Stimulated activated naive CD8-positive, alpha-beta T cell treated with anti-CD3 and anti-CD28 coated beads, Interleukin-15, Interleukin-2, amounts not matched to agents 100 ng/mL and 50 ng/mL, for 24 hours (primary cell): Measurements from ENCODE around the gene C2orf66.

Source experiments
- H3K27ac Mint-ChIP-seq: one replicate; pipeline ENCODE4 v1.8.0; 2021; ENCODE audit warnings: mild to moderate bottlenecking, mixed read lengths
- H3K27me3 Mint-ChIP-seq: one replicate; pipeline ENCODE4 v1.8.0; 2021; ENCODE audit warnings: mixed read lengths
- H3K36me3 Mint-ChIP-seq: one replicate; pipeline ENCODE4 v1.8.0; 2021; ENCODE audit warnings: low read depth, mixed read lengths
- H3K4me1 Mint-ChIP-seq: one replicate; pipeline ENCODE4 v1.8.0; 2021; ENCODE audit warnings: low read depth, mixed read lengths
- H3K4me3 Mint-ChIP-seq: one replicate; pipeline ENCODE4 v1.8.0; 2021; ENCODE audit warnings: mild to moderate bottlenecking, mixed read lengths
- H3K9me3 Mint-ChIP-seq: one replicate; pipeline ENCODE4 v1.8.0; 2021; ENCODE audit warnings: mixed read lengths

The C2orf66 gene

GRCh38 chr2:196809260-196809659 is at the start of gene C2orf66:
TSS of gene C2orf66 (minus strand) at chr2:196809355. CDS start at chr2:196809336, 19 bp downstream.
- no peaks in the 10 kb centered on the region for H3K4me1 Mint-ChIP-seq
- peaks cover 37% of the 10 kb centered on the region for H3K27me3 Mint-ChIP-seq
- H3K9me3 Mint-ChIP-seq = peaks cover 3% of the 10 kb centered on the region
- no peak within 1 kb of the TSS for H3K4me3 Mint-ChIP-seq
- no peak within 1 kb of the TSS for H3K27ac Mint-ChIP-seq
- no peaks in the 10 kb centered on the region for H3K36me3 Mint-ChIP-seq

DNA sequence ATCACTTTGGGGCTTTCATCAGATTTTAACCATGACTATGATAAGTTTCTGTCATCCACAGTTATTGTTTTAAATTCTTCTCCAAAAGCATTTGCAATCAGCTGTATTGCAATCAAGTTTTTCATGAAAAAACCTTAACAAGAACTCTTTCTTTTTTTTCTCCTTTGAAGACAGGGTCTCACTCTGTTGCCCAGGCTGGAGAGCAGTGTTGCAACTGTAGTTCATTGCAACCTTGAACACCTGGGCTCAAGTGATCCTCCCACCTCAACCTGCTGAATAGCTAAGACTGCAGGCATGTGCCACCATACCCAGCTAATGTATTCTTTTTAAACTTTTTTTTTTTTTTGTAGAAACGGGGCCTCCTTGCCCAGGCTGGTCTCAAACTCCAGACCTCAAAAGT is 45.5 kb upstream of the C2orf66 start:
- peaks cover 6% of the 10 kb centered on the region for H3K9me3 Mint-ChIP-seq
- H3K4me3 Mint-ChIP-seq = no peak overlapping the region
- no peaks in the 10 kb centered on the region for H3K27me3 Mint-ChIP-seq
- no peaks in the 10 kb centered on the region for H3K4me1 Mint-ChIP-seq
- no peak overlapping the region for H3K27ac Mint-ChIP-seq
- H3K36me3 Mint-ChIP-seq = peaks cover 28% of the 10 kb centered on the region

DNA sequence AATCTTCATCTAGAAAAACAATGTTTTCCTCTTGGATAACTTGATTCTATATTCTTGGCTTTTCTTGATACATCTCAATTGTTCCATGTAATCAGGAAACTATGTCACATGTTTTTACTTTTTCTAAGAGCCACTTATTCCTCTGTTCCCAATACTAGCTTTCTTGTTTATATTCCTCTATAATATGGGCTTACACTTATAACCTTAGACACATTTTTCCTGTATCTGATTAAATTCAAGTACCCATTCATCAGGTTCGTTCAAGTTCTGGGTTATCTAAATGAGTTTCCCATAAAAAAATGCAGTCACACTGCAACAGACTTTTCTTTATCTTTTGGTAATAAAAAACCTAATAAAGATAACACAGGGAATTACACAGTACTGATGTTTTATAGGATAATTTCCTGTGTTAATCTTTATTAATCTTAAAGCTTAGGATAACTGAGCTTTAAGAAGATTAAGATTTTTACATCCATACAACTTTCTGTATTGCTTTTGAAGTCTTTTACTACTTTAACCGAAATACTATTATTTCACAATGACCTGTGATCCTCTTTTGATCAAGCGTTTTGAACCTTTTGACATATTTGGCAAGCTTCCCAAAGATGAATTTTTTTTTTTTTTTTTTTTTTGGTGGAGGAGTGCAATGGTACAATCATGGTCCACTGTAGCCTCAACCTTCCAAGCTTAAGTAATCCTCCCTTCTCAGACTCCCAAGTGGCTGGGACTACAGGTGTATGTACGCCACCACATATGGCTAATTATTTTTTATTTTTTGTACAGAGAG is 44.3 kb upstream of the C2orf66 start:
- no peak overlapping the region for H3K4me3 Mint-ChIP-seq
- no peak overlapping the region for H3K27ac Mint-ChIP-seq
- peaks cover 3% of the 10 kb centered on the region for H3K9me3 Mint-ChIP-seq
- H3K27me3 Mint-ChIP-seq = no peaks in the 10 kb centered on the region
- peaks cover 19% of the 10 kb centered on the region for H3K36me3 Mint-ChIP-seq
- H3K4me1 Mint-ChIP-seq = no peaks in the 10 kb centered on the region

GRCh38 chr2:196851088-196851487 is 41.9 kb upstream of the C2orf66 start:
- H3K27ac Mint-ChIP-seq = no peak overlapping the region
- no peak overlapping the region for H3K4me3 Mint-ChIP-seq
- H3K36me3 Mint-ChIP-seq = peaks cover 16% of the 10 kb centered on the region
- H3K4me1 Mint-ChIP-seq = no peaks in the 10 kb centered on the region
- H3K9me3 Mint-ChIP-seq = no peaks in the 10 kb centered on the region
- no peaks in the 10 kb centered on the region for H3K27me3 Mint-ChIP-seq

- Mint-ChIP-seq H3K36me3 (peaks cover 26% of the 10 kb centered on the region), H3K4me3 (no peak overlapping the region)
These were observed 40.7 kb upstream of the C2orf66 start for GRCh38 chr2:196849895-196850294.

GRCh38 chr2:196846295-196846694 is 37.1 kb upstream of the C2orf66 start:
- no peaks in the 10 kb centered on the region for H3K9me3 Mint-ChIP-seq
- no peak overlapping the region for H3K4me3 Mint-ChIP-seq
- H3K4me1 Mint-ChIP-seq = no peaks in the 10 kb centered on the region
- H3K27me3 Mint-ChIP-seq = no peaks in the 10 kb centered on the region
- no peak overlapping the region for H3K27ac Mint-ChIP-seq
- H3K36me3 Mint-ChIP-seq = peaks cover 45% of the 10 kb centered on the region

More at GRCh38 chr2:196849895-196850294, 40.7 kb upstream of the C2orf66 start:
- Mint-ChIP-seq H3K4me1 (no peaks in the 10 kb centered on the region), H3K9me3 (no peaks in the 10 kb centered on the region), H3K27ac (no peak overlapping the region), H3K27me3 (no peaks in the 10 kb centered on the region)

GRCh38 chr2:196845371-196845770 is 36.2 kb upstream of the C2orf66 start:
- H3K4me1 Mint-ChIP-seq = no peaks in the 10 kb centered on the region
- no peaks in the 10 kb centered on the region for H3K27me3 Mint-ChIP-seq
- no peak overlapping the region for H3K4me3 Mint-ChIP-seq
- H3K36me3 Mint-ChIP-seq = peaks cover 53% of the 10 kb centered on the region
- no peaks in the 10 kb centered on the region for H3K9me3 Mint-ChIP-seq
- no peak overlapping the region for H3K27ac Mint-ChIP-seq

- H3K27ac Mint-ChIP-seq = no peak overlapping the region
- H3K36me3 Mint-ChIP-seq = peaks cover 47% of the 10 kb centered on the region
- H3K4me1 Mint-ChIP-seq = no peaks in the 10 kb centered on the region
- H3K4me3 Mint-ChIP-seq = no peak overlapping the region
- H3K27me3 Mint-ChIP-seq = no peaks in the 10 kb centered on the region
- no peaks in the 10 kb centered on the region for H3K9me3 Mint-ChIP-seq
These were observed 31.0 kb upstream of the C2orf66 start for GRCh38 chr2:196840171-196840570.

GRCh38 chr2:196839574-196839973 is 30.4 kb upstream of the C2orf66 start:
- no peak overlapping the region for H3K4me3 Mint-ChIP-seq
- H3K27me3 Mint-ChIP-seq = no peaks in the 10 kb centered on the region
- H3K4me1 Mint-ChIP-seq = no peaks in the 10 kb centered on the region
- H3K27ac Mint-ChIP-seq = no peak overlapping the region
- H3K36me3 Mint-ChIP-seq = peaks cover 44% of the 10 kb centered on the region
- H3K9me3 Mint-ChIP-seq = no peaks in the 10 kb centered on the region

GRCh38 chr2:196836440-196836839 is 27.3 kb upstream of the C2orf66 start:
- no peaks in the 10 kb centered on the region for H3K27me3 Mint-ChIP-seq
- no peaks in the 10 kb centered on the region for H3K9me3 Mint-ChIP-seq
- peaks cover 27% of the 10 kb centered on the region for H3K36me3 Mint-ChIP-seq
- no peak overlapping the region for H3K4me3 Mint-ChIP-seq
- no peaks in the 10 kb centered on the region for H3K4me1 Mint-ChIP-seq
- H3K27ac Mint-ChIP-seq = no peak overlapping the region

GRCh38 chr2:196830701-196831100 is 21.5 kb upstream of the C2orf66 start:
- Mint-ChIP-seq H3K27me3 (no peaks in the 10 kb centered on the region), H3K4me1 (no peaks in the 10 kb centered on the region), H3K36me3 (no peaks in the 10 kb centered on the region), H3K4me3 (no peak overlapping the region), H3K27ac (no peak overlapping the region), H3K9me3 (no peaks in the 10 kb centered on the region)

GRCh38 chr2:196827356-196827755 is 18.2 kb upstream of the C2orf66 start:
- Mint-ChIP-seq H3K36me3 (no peaks in the 10 kb centered on the region), H3K9me3 (no peaks in the 10 kb centered on the region), H3K4me3 (no peak overlapping the region), H3K27ac (no peak overlapping the region), H3K4me1 (no peaks in the 10 kb centered on the region), H3K27me3 (peaks cover 6% of the 10 kb centered on the region)

GRCh38 chr2:196823750-196824522 is 14.8 kb upstream of the C2orf66 start:
- no peaks in the 10 kb centered on the region for H3K36me3 Mint-ChIP-seq
- H3K27me3 Mint-ChIP-seq = peaks cover 10% of the 10 kb centered on the region
- no peak overlapping the region for H3K4me3 Mint-ChIP-seq
- no peaks in the 10 kb centered on the region for H3K4me1 Mint-ChIP-seq
- peaks cover 8% of the 10 kb centered on the region for H3K9me3 Mint-ChIP-seq
- H3K27ac Mint-ChIP-seq = no peak overlapping the region

GRCh38 chr2:196821195-196821594 is 12.0 kb upstream of the C2orf66 start:
- Mint-ChIP-seq H3K4me1 (no peaks in the 10 kb centered on the region), H3K36me3 (peaks cover 4% of the 10 kb centered on the region), H3K9me3 (peaks cover 13% of the 10 kb centered on the region), H3K27me3 (peaks cover 13% of the 10 kb centered on the region), H3K4me3 (no peak overlapping the region), H3K27ac (no peak overlapping the region)

DNA sequence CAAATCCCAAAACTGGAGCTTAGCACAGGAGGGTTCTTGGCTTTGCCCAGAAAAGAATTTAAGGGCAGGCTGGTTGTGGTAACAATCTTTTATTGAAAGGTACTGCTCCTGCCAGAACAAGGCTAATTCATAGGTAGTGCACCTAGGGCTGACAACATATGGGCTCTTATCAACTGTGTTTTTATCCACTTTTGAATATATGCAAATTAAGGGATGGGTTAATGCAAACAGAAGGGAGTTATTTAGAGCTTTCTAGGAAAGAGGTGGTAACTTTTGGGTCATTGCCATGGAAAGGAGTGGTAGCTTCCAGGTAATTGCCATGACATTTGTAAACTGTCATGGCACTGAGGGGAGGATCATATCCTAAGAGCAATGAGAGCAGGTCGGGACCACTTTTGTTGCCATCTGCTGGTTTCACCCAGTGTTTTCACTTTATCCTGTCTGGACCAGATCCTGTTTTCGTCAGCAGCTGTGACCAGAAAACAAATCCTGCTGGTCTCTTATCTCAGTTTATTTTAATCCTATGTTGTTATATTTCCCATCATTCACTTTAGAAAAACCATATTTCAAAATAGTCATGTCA is 981 bp downstream of the C2orf66 start:
- H3K4me3 Mint-ChIP-seq = no peak overlapping the region
- H3K36me3 Mint-ChIP-seq = no peaks in the 10 kb centered on the region
- no peak overlapping the region for H3K27ac Mint-ChIP-seq
- no peaks in the 10 kb centered on the region for H3K4me1 Mint-ChIP-seq
- peaks cover 37% of the 10 kb centered on the region for H3K27me3 Mint-ChIP-seq
- no peaks in the 10 kb centered on the region for H3K9me3 Mint-ChIP-seq
